T-helper 9 cell (primary cell): ENCODE data around the gene INS.
A peak's percentile ranks its signal among the peaks of the same experiment; 100 is the strongest.
"Not testable (repeated sequence)": the region's sequence is repeated elsewhere in the genome, so short reads cannot be mapped to it uniquely, and the experiment has no call there.

ENCODE experiments used
- DNase-seq: peaks from one replicate; pipeline ENCODE4 v3.0.0-alpha.2; 2020

INS gene

GRCh38 chr11:2180789-2181370 is 19.9 kb upstream of the INS start:
- no peak for DNase-seq

GRCh38 chr11:2180347-2180746 is 19.3 kb upstream of the INS start:
- DNase-seq = no peak

DNA sequence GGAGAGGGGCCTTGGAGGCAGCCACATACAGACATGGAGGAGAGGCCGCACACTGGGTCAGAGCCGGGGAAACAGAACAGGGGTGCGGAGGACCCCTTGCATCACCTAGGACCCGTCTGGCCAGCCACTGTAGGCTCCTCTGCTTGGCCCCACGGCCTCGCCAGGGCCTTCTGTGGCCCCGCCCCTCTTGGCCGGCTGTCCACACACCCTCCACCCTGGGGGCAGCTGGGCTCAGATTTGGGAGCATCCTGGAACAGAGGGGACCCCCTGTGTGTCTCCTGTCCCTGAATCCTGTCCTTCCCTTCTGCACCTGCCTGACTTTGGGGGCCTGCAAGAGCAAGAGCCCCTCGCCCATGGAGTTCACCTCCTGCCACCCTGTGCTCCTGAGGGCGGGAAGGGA is 18.5 kb upstream of the INS start:
- DNase-seq = no peak

DNA sequence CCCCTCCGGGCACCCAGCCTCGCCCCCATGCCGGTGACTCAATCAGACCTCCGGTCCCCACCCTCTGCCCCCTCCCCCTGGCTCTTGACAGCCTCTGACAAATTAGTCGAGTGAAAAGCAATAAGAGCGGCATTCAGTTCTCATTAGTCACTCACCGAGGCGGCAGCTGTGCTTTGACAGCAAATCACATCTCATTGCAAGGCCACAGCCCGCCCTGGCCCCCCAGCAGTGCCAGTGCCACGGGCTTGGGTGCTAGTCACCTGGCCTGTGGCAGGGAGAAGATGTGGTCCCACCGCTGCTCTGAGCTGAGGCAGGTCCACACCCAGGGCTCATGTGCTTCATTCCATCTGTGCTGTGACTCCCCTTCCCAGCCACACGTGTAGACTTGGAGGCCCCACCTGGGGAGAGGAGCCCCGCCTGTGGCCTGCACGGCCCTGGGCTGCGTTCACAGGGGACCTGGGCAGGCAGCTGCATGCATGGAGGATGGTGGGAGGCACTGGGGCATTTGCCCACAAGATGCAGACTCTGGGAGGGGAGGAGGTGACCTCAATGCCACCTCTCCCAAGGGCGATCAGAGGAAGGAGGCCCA is 18.0 kb upstream of the INS start:
- no peak for DNase-seq

GRCh38 chr11:2178055-2178773 is 17.2 kb upstream of the INS start:
- DNase-seq = not testable (repeated sequence)

DNA sequence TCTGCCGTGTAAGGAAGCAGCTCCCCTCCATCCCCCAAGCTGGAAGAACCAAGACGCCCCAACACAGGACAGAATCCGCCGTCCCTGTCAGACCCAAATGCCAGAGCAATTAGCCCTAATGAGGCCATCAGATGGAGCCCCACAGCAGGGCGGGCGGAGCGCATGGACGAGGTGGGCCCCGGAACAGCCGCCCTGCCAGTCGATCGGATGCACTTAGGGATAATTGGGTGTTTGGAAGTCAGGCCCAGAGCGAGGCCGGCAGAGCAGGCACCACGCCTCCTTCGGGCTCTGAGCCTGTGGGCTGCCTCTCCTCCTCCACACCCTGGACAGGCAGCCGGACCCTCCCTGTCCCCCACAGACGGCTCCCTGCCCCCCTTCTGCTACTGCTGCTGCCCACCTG is 16.1 kb upstream of the INS start:
- DNase-seq = no peak

- DNase-seq = no peak
Measured at GRCh38 chr11:2176389-2176900, 15.4 kb upstream of the INS start.

DNA sequence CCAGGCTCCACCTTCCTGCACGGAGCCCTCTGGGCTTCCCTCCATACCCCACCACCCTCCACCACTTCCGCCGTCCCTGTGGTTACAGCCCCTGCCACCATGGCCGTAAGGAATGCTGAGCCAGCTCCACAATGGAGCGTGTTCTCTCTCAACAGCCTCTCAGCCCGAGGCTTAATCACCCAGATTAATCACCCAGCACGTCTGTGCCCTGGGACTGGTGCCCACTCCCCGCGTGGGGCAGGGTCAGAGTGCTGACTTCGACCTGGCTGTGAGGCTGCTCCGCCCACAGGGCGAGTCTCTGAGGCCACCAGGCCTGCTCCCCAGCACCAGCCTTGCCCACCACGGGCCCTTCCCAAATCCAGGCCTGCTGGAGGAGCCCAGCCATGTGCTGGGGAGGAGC is 14.7 kb upstream of the INS start:
- DNase-seq = no peak

GRCh38 chr11:2174361-2174760 is 13.4 kb upstream of the INS start:
- DNase-seq = no peak

DNA sequence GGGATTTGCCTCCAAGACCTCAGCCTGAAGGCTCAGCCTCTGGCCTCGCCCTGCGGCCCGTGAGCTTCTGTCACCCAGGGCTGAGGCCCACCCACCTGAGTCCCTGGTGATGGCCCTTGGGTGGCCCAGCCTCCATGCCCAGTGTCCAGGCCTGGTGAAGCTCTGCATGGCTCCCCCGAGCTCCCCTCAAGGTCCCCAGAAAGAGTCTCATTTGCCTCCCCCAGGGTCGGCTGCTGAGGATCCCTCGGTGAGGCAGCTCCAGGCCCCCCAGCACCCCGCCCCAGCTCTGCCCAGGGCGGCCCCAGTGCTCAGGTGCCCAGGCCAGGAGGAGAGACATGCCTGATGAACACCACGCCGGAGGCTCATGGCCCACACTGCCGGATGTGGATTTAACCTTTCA is 12.8 kb upstream of the INS start:
- no peak for DNase-seq

- no peak for DNase-seq
Measured at GRCh38 chr11:2173150-2173693, 12.2 kb upstream of the INS start.

DNA sequence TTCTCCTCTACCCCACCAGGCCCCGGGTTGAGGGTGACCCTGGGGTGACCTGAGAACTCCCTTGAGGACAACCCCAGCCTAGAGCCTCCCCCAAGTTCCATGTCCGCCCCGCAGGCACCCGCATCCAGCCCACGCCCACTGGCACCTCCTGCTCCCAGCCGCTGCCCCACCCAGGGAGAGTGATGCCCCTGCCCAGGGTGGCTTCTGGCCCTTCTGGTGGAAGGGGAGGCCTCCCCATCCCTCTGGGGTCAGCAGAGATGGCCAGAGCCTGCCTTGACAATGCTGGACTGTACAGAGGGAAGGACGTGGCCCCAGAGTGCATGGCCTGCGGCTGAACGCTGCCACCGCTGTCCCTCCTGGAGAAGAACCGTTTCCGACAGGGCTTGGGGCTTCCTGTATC is 11.7 kb upstream of the INS start:
- DNase-seq = no peak

DNA sequence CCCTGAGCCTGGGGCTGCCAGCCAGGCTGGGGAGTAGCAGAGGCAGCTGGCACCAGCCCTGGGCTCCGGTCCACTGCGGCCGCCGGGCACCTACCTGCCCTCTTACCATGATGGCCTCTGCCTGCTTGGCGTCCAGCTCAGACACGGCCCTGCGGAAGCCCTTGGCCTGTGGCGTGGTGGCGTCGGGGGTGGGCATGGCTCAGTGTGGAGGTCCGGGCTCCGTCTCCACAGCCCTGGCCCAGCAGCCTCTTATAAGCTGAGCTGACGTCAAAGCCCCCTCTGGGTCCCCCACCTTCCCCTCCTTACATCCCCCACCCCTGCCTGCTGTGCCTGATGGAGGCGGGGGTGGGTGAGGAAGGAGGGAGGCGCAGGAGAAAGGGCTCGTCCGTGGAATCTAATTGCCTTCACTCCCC is 10.6 kb upstream of the INS start, which contains the start of gene TH:
TH (minus strand) TSS at position 225 of the 413 bp plus-strand sequence; CDS start at position 196, 29 bp downstream.
- DNase-seq = no peak

DNA sequence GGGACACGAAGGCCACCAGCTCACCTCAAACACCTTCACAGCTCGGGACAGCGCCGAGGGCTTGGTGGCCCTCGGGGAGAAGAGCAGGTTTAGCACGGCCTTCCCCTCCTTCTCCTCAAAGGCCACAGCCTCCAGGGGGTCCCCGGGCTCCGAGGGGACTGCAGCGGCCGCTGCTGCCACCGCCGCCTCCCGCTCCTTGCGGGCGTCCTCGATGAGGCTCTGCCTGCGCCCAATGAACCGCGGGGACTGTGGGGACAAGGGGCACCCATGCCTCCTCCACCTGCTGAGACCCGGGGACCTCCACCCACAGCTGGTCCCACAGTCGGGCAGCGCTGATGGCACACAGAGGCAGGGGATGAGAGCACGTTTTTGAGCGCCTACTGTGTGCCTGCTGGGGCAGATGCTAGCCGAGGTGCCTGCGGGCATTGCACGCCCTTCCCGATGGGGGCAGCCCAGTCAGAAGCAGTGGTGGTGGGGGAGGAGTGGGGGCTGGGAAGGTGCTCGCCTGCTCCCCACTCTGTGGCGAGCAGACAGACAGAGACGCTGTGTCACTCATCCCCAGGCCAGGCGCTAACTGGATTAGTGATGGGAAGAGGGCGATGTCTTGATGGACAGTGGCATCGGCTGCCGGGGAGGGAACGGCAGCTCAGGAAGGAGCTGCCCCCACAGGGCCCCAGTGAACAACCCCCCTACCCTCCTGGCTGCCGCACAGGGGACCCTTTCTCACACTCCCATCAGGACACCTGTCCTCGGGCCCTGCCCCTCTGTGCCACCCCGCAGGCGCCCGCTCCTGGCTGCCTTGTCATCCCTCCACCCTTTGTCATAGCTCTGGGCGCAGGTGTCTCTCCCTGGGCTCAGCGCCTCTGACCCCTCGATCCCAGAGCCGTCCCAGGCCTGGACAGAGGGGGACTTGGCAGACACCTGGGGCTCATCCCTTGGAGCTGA is 8.9 kb upstream of the INS start:
- DNase-seq = no peak

- DNase-seq = no peak
Measured at GRCh38 chr11:2169005-2169378, 8.0 kb upstream of the INS start.

DNA sequence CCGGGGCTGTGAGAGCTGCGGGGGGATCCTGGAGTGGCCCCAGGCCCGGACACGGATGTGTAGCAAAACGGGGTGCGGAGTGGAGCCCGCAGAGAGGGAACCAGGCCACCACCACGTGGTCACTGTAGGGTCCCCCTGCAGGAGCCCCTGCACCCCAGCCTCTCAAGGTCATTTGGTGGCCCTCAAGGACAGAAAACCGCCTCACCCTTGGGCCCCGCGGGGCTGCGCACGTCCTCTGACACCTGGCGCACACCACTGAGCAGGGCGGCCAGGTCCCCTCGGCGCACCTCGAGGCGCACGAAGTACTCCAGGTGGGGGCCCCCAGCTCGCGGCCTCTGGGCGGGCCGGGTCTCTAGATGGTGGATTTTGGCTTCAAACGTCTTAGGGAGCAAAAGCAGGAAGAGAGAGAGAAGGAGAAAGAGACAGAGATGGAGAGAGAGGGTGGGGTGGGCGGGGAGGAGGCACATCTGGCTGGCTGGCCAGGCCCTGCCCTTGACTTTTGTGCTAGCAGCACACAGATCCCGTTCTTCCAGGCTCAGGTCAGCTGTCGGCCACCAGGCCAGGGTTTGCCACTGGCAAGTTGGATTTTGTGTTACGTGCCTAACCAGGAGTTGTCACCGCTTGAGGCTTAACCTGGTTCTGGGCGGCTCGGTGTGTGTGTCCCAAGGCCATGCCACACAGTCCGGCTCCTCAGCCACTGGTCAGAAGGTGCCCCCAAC is 7.4 kb upstream of the INS start:
- no peak for DNase-seq

- no peak for DNase-seq
Measured at GRCh38 chr11:2167141-2168045, 6.4 kb upstream of the INS start.

GRCh38 chr11:2166091-2166851 is 5.3 kb upstream of the INS start:
- DNase-seq = peak; percentile 29

- no peak for DNase-seq
Measured at GRCh38 chr11:2165571-2165970, 4.6 kb upstream of the INS start.
